NOMO-1 (cell line): ENCODE results near the gene SGO2.
A peak's percentile ranks its signal among the peaks of the same experiment; 100 is the strongest.
"Not testable (repeated sequence)": the region's sequence is repeated elsewhere in the genome, so short reads cannot be mapped to it uniquely, and the experiment has no call there.

Experiments
- DNase-seq, 2 experiments: peaks; one replicate each; lab custom pipeline; 2025; ENCODE audit not compliant: unreplicated experiment in 2 of 2; lab: John Stamatoyannopoulos, UW

Gene SGO2

GRCh38 chr2:200618590-200619021 lies 92.6 kb downstream of the SGO2 start:
- DNase-seq, result peak; percentile 10 to 14

GRCh38 chr2:200619279-200619678 lies 93.3 kb downstream of the SGO2 start:
- no peak for DNase-seq

GRCh38 chr2:200620606-200621390 lies 94.8 kb downstream of the SGO2 start:
- DNase-seq, result peak in 1 of 2 experiments; percentile 38

GRCh38 chr2:200622106-200622505 lies 96.1 kb downstream of the SGO2 start:
- DNase-seq, result no peak

- DNase-seq, result no peak
These were observed 98.0 kb downstream of the SGO2 start for GRCh38 chr2:200624026-200624425.

GRCh38 chr2:200624658-200625057 lies 98.7 kb downstream of the SGO2 start:
- DNase-seq, result no peak

- no peak for DNase-seq
These were observed 99.3 kb downstream of the SGO2 start for GRCh38 chr2:200625282-200625681.

- peak in 1 of 2 experiments; percentile 58 for DNase-seq
These were observed 100.0 kb downstream of the SGO2 start for GRCh38 chr2:200625958-200626363.

- DNase-seq, result no peak
These were observed 101.2 kb downstream of the SGO2 start for GRCh38 chr2:200627110-200627770.

GRCh38 chr2:200628461-200628860 lies 102.5 kb downstream of the SGO2 start:
- DNase-seq, result not testable (repeated sequence)

- DNase-seq, result no peak
These were observed 105.3 kb downstream of the SGO2 start for GRCh38 chr2:200631287-200631686.
